Measurements from ENCODE around the gene ZNF682.

DNA sequence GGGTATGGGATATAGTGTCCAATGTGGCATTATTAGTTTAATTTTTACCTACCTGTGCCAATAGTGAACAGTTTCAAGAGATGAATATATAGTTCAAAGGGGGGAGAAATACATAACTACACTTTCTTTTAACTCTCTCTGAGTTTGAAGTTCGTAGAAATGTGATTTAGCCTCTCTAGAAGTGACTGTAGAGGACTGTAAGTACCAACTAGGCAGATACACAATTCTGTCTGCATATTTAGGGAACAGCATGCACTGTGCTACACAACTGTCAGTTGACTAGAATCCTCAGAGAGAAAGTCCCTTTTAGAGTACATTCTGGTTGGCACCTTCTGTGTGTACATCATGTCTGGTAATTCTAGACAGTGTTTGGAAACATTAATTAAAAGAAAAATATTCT, 21.0 kb upstream of the ZNF682 start:
- no peak for TF ChIP-seq CTCF (IDR thresholded peaks at IDR 0.05)
- TF ChIP-seq POLR2A (IDR thresholded peaks at IDR 0.05), result no peak

Data from testis (tissue), 2 donors.